Measurements from ENCODE around the gene WRAP53. TPM values are rescaled to one million over a fixed set of nuclear protein-coding genes. Genes with fewer than 3 reads are reported as not detected.

Gene WRAP53
- total RNA-seq, 2 donors from 2014 or later, result 3.7 to 6.1 TPM

- TF ChIP-seq CTCF (IDR thresholded peaks at IDR 0.05), result no peak
- Histone ChIP-seq H3K4me3 (no peak overlapping the region), H3K36me3 (peaks cover 14% of the 10 kb centered on the region), H3K9me3 (no peaks in the 10 kb centered on the region), H3K4me1 (no peaks in the 10 kb centered on the region), H3K27me3 (no peaks in the 10 kb centered on the region), H3K27ac (no peak overlapping the region)
- DNase-seq (ENCODE audit: low spot score), result no peak
Measured at GRCh38 chr17:7697828-7698588, 9.7 kb downstream of the WRAP53 start.

- no peak overlapping the region for H3K27ac ChIP-seq
- no peak for DNase-seq (ENCODE audit: low spot score)
- H3K4me1 ChIP-seq, result peaks cover 0 to 20% of the 10 kb centered on the region in 2 donors
- H3K36me3 ChIP-seq, result peaks cover 14% of the 10 kb centered on the region
- no peak overlapping the region for H3K4me3 ChIP-seq
- TF ChIP-seq CTCF (IDR thresholded peaks at IDR 0.05), result no peak
- H3K27me3 ChIP-seq, result peaks cover 0 to 12% of the 10 kb centered on the region in 2 donors
- H3K9me3 ChIP-seq, result no peaks in the 10 kb centered on the region
Measured at GRCh38 chr17:7700510-7700909, 12.2 kb downstream of the WRAP53 start.

GRCh38 chr17:7701681-7702080 lies 13.4 kb downstream of the WRAP53 start:
- H3K27me3 ChIP-seq, result peaks cover 0 to 14% of the 10 kb centered on the region in 2 donors
- peaks cover 14% of the 10 kb centered on the region for H3K36me3 ChIP-seq
- peaks cover 0 to 20% of the 10 kb centered on the region in 2 donors for H3K4me1 ChIP-seq
- no peak overlapping the region for H3K27ac ChIP-seq
- H3K9me3 ChIP-seq, result no peaks in the 10 kb centered on the region
- no peak overlapping the region for H3K4me3 ChIP-seq
- no peak for DNase-seq (ENCODE audit: low spot score)
- no peak for TF ChIP-seq CTCF (IDR thresholded peaks at IDR 0.05)

GRCh38 chr17:7702776-7703175 lies 14.5 kb downstream of the WRAP53 start:
- Histone ChIP-seq H3K27me3 (peaks cover 0 to 14% of the 10 kb centered on the region in 2 donors), H3K4me1 (peaks cover 0 to 20% of the 10 kb centered on the region in 2 donors), H3K27ac (no peak overlapping the region), H3K9me3 (no peaks in the 10 kb centered on the region), H3K4me3 (no peak overlapping the region), H3K36me3 (peaks cover 14% of the 10 kb centered on the region)
- no peak for TF ChIP-seq CTCF (IDR thresholded peaks at IDR 0.05)
- DNase-seq (ENCODE audit: low spot score), result no peak

- peak overlapping the region in 1 of 2 donors; percentile 52 for H3K4me3 ChIP-seq
- H3K27me3 ChIP-seq, result peaks cover 0 to 14% of the 10 kb centered on the region in 2 donors
- no peak for DNase-seq (ENCODE audit: low spot score)
Measured at GRCh38 chr17:7703584-7704479, 15.6 kb downstream of the WRAP53 start.

More at GRCh38 chr17:7703584-7704479, 15.6 kb downstream of the WRAP53 start:
- Histone ChIP-seq H3K36me3 (peaks cover 14% of the 10 kb centered on the region), H3K9me3 (no peaks in the 10 kb centered on the region), H3K27ac (no peak overlapping the region), H3K4me1 (peaks cover 0 to 20% of the 10 kb centered on the region in 2 donors)
- TF ChIP-seq CTCF (IDR thresholded peaks at IDR 0.05), result no peak
